HK-2 (cell line): ENCODE results near the gene SLC25A19.

Experiments
- DNase-seq: peaks from one replicate; pipeline ENCODE4 v3.0.0-alpha.2; 2018; ENCODE audit not compliant: unreplicated experiment

Gene SLC25A19

DNA sequence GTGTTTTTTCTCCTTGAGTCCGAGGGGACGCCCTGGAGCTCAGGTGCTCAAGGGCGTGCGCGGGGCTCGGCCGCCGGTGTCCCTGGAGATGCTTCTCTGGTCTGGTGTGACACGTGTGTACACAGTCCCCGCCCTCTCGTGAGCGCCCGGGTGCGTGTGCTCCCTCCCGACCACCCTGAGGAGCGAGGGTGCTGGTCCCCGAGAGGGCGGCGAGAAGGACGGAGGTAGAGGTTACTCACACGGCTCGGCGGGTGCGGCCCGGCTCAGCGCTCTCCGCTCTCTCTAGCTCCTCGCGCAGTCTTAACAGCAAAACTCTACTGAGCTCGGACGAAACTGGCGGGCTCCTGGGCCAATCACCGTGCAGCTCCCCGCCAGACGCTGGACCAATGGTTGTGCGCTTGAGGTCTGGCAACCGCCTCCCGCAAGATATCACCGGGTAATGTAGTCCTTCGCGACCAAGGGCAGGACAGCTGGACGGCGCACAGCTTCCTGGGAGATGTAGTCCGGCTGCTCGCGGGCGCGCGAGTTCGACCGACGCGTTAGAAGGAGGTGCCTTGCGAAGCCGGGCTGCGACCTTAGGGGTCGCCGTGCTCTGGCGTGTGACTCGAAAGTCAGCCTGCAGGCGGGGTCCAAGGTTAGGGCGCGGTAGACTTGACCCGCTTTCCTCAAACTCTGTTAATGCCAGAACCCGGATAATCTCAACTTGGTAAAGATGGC, at the start of gene SLC25A19:
TSS of gene SLC25A19 (minus strand) at position 319 of the 717 bp plus-strand sequence. CDS start 2,669 bp downstream, outside the sequence.
- DNase-seq, result peak; percentile 98

GRCh38 chr17:75338335-75338734, 49.1 kb upstream of the SLC25A19 start:
- DNase-seq, result no peak

DNA sequence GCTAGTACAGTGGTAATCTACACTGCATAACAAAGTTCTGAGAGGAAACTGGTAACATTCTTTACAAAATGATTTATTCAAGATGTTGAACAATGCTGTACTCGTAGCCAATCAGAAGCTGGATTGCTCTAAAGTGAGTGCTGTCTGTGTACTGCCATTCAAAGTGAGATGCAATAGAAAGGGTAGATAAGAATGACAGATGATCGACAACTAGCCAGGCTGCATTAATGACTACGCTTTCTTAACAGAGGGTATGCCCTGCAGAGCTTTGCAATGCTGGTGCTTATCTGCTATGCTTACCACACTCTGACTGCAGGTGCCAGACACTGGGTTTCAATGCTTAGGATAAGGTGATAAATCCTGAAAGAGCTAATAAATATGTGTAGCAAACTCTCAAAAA, 46.1 kb upstream of the SLC25A19 start:
- no peak for DNase-seq

GRCh38 chr17:75334723-75335122, 45.5 kb upstream of the SLC25A19 start:
- no peak for DNase-seq

DNA sequence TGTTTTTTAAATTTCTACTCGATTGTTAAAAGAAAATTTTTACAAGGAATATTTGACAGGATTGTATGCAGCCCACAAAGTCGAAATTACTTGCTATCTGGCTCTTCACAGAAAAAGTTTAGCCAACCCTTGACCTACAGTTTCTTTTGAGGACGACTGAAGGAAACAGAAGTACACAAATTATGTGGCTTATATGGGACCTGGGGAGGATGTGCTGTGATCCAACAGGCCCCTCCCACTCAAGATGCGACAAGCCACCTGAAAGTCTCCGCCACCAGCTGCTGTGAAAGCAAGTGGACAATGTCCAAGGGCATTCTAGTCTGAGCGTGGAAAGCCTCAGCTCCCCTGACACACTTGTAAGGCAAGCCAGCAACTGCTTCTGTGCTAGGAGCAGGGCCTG, 42.4 kb upstream of the SLC25A19 start:
- DNase-seq, result no peak

DNA sequence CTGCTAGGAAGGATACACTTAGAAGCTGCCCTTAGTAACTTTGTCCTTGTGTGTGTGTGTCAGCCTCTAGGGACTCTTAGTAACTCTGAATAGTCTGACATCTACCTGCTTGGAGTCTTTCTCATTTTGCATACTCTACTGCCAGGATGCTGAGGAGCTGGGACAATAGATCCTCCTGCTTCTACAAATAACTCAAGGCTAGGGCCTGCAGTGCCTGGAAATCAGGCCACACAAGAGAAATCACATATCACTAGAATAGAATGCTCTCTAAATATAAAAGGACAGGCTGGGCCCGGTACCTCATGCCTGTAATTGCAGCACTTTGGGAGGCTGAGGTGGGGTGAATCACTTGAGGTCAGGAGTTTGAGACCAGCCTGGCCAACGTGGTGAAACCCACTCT, 38.5 kb upstream of the SLC25A19 start:
- no peak for DNase-seq

DNA sequence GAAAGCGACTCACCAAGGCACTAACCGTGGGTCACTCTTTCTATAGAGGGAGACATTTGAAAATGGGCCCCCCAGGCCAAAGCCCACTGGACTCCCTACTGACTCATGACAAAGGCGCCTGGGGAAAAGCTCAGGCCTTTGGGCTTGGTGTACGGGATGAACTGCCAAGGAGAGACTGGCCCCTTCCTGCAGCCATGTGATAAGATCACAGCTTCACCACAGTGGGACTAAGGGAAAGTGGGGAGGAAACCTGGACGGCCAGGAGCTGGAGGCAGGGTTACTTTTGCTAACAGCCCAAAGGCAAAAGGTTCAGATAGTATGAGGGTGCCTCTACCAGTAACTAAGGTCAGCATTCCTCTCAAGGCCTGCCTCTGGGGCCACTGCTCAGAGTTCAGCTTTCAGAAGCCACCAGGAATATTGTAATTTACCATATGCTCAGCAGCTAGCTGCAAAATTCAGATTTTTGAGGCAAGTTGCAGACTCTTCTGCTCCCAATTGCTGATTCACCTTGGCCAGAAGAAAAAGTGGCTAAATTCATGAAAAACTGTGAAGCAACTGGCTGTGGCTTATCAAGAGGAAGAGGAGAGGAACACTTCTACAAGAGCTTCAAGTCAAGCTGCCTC, 37.1 kb upstream of the SLC25A19 start:
- no peak for DNase-seq

DNA sequence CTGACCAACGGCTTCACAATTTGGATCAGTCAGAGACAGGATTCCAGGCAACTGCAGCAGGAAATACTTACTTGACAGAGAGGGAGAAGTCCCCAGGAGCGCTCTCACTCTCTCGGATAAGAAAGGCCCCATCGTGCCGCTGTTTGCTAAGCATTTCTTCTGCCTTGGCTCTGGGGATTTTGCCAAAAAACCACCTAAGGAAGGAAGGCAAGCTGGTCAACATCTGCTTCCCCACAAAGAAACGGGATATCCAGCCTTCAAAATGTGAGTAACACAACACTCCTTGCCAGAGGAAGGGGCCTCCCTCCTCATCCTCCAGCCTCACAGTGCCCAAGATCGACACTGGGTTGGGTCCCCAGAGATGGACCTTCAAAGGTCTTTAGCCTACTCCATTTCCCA, 36.6 kb upstream of the SLC25A19 start:
- DNase-seq, result no peak

DNA sequence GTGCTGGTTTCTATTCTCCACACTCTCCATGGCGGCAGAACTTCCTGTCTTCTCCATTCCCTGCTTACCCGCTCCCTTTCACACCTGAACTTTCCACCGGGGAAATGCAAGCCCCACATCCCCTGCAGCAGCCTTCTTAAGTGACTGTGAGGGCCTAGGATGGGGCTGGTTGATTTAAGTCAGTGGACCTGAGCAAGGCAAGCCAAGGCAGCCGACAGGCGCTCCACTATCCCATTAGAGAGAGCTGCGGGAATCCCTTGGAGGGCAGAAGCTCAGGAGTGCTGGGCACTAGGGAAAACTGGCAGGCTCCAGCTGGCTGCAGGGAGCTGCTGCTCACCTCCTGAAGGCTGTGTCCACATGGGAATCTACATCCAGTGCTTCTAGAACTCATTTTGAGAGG, 36.1 kb upstream of the SLC25A19 start:
- DNase-seq, result no peak

- DNase-seq, result no peak
Measured at GRCh38 chr17:75321506-75321905, 32.3 kb upstream of the SLC25A19 start.

GRCh38 chr17:75319904-75320691, 30.9 kb upstream of the SLC25A19 start:
- DNase-seq, result no peak

- DNase-seq, result no peak
Measured at GRCh38 chr17:75318615-75319222, 29.5 kb upstream of the SLC25A19 start.

GRCh38 chr17:75318211-75318610, 29.0 kb upstream of the SLC25A19 start:
- DNase-seq, result no peak

DNA sequence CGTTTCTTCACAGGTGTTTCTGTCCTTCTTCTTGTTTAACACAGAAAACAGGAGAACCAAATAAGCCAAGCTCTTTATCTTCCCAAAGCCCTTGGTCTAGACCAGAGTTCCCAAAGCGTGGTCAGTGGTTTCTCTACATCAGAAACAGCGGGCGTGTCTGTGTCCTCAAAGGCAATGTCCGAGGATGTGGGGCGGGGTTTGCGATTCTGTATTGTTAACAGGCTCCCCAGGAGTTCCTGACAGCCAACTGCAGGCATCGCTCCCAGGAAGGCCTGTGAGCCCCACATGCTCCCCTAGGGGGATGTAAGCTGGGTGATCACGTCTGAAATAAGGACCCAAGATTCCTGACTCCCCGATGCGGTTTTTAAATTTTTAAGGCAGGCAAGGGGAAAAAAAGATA, 28.4 kb upstream of the SLC25A19 start:
- DNase-seq, result no peak

DNA sequence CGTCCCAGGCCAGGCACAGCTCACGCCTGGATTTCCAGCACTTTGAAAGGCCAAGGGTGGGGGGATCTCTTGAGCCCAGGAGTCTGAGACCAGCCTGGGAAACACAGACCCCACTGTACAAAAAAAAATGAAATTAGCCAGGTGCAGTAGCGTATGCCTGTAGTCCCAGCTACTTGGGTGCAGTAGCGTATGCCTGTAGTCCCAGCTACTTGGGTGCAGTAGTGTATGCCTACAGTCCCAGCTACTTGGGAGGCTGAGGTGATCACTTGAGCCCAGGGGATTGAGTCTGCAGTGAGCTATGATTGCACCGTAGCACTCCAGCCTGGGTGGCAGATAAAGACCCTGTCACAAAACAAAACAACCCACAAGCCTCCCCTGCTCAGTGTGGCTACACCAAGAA, 27.0 kb upstream of the SLC25A19 start:
- no peak for DNase-seq

GRCh38 chr17:75315541-75316243, 26.5 kb upstream of the SLC25A19 start:
- DNase-seq, result no peak

- DNase-seq, result no peak
Measured at GRCh38 chr17:75313941-75314551, 24.8 kb upstream of the SLC25A19 start.

- DNase-seq, result no peak
Measured at GRCh38 chr17:75308732-75309629, 19.7 kb upstream of the SLC25A19 start.

- DNase-seq, result no peak
Measured at GRCh38 chr17:75307957-75308731, 18.9 kb upstream of the SLC25A19 start.
